SK-N-SH (cell line): Measurements from ENCODE around the gene DEPP1. TPM values are rescaled to one million over a fixed set of nuclear protein-coding genes. Genes with fewer than 3 reads are reported as not detected.

Experiments used
- CTCF ChIA-PET: fragments of 300-600, 350-600 bp; formaldehyde crosslinking; extraction: SDS; loops from one replicate; lab custom pipeline; 2021; lab: Yijun Ruan, JAX
- POLR2A ChIA-PET: fragments of 350-600 bp; sonication (Branson Sonifier 250); formaldehyde crosslinking; extraction: SDS; loops from one replicate; lab custom pipeline; 2020; ENCODE audit warnings: antibody characterized with exemption, inconsistent platforms; lab: Yijun Ruan, JAX
- DNase-seq: peaks from one replicate; pipeline ENCODE4 v3.0.0; 2012
- H2AFZ ChIP-seq: fragments of 200-600 bp; sonication (generic); 2 replicates; pipeline ENCODE4 v1.8.1; 2016; ENCODE audit warnings: antibody characterized with exemption, mild to moderate bottlenecking, low read depth
- H3F3A ChIP-seq: fragments of 200-600 bp; sonication (generic); replicated peaks from 2 replicates; pipeline ENCODE3; 2016; ENCODE audit warnings: antibody characterized with exemption, mild to moderate bottlenecking; ENCODE audit not compliant: insufficient read depth
- H3K27ac ChIP-seq, 2 experiments: fragments of 200-500 bp in 1 of 2; fragments of 200-600 bp in 1 of 2; sonication (Bioruptor generic) in 1 of 2; sonication (generic), shearing (Covaris generic) in 1 of 2; 2 replicates each; pipeline versions ENCODE4 v1.5.1 to v1.6.1; 2014 to 2016; ENCODE audit warnings: low read depth in 2 of 2, inconsistent platforms in 1 of 2, low read length in 1 of 2, mild to moderate bottlenecking in 1 of 2, mixed read lengths in 1 of 2
- H3K27me3 ChIP-seq: fragments of 200-600 bp; sonication (generic), shearing (Covaris generic); 2 replicates; pipeline ENCODE4 v1.6.1; 2016; ENCODE audit warnings: mixed run types; ENCODE audit not compliant: insufficient read depth
- H3K36me3 ChIP-seq, 2 experiments: fragments of 200-500 bp in 1 of 2; fragments of 200-600 bp in 1 of 2; sonication (Bioruptor generic) in 1 of 2; sonication (generic) in 1 of 2; replicated peaks in 1 of 2; 2 replicates each; pipeline versions ENCODE3 to v1.5.1; 2014 to 2016; ENCODE audit warnings: low read length in 1 of 2, mild to moderate bottlenecking in 1 of 2; ENCODE audit not compliant: insufficient read depth in 2 of 2, control insufficient read depth in 1 of 2
- H3K4me1 ChIP-seq, 2 experiments: fragments of 200-500 bp in 1 of 2; fragments of 200-600 bp in 1 of 2; sonication (Bioruptor generic) in 1 of 2; sonication (generic), shearing (Covaris generic) in 1 of 2; 2 replicates each; pipeline versions ENCODE4 v1.5.1 to v1.6.1; 2014 to 2016; ENCODE audit warnings: low read depth in 1 of 2, low read length in 1 of 2, mixed run types in 1 of 2; ENCODE audit not compliant: insufficient read depth in 2 of 2, control insufficient read depth in 1 of 2
- H3K4me2 ChIP-seq: fragments of 200-600 bp; sonication (generic), shearing (Covaris generic); 2 replicates; pipeline ENCODE4 v1.6.1; 2017; ENCODE audit warnings: mixed run types
- H3K4me3 ChIP-seq, 2 experiments: fragments of 200-500 bp in 1 of 2; fragments of 200-600 bp in 1 of 2; sonication (Bioruptor generic) in 1 of 2; sonication (generic), shearing (Covaris generic) in 1 of 2; 2 replicates each; pipeline versions ENCODE4 v1.5.1 to v1.8.1; 2014 to 2016; ENCODE audit warnings: low read depth in 2 of 2, inconsistent platforms in 1 of 2, low read length in 1 of 2, mild to moderate bottlenecking in 1 of 2, mixed read lengths in 1 of 2, moderate library complexity in 1 of 2
- H3K79me2 ChIP-seq: fragments of 200-600 bp; sonication (generic); 2 replicates; pipeline ENCODE4 v1.8.1; 2017; ENCODE audit warnings: mild to moderate bottlenecking; ENCODE audit not compliant: insufficient read depth
- H3K9ac ChIP-seq: fragments of 200-600 bp; sonication (generic); 2 replicates; pipeline ENCODE4 v1.6.1; 2017; ENCODE audit warnings: mixed run types
- H3K9me2 ChIP-seq: fragments of 200-600 bp; sonication (generic); 2 replicates; pipeline ENCODE4 v1.6.1; 2017; ENCODE audit warnings: mixed run types
- H3K9me3 ChIP-seq: fragments of 200-600 bp; sonication (generic); 2 replicates; pipeline ENCODE4 v1.6.1; 2017; ENCODE audit warnings: mixed run types, mild to moderate bottlenecking, moderate library complexity
- H4K20me1 ChIP-seq: fragments of 200-600 bp; sonication (generic); 2 replicates; pipeline ENCODE4 v1.6.1; 2017; ENCODE audit warnings: mild to moderate bottlenecking, mixed run types; ENCODE audit not compliant: insufficient read depth
- EP300 ChIP-seq, 2 experiments: IDR thresholded peaks; 2 replicates each; pipeline versions ENCODE4 v1.4.0 to v1.6.1; 2012; ENCODE audit warnings: borderline replicate concordance in 1 of 2, low read depth in 1 of 2, low read length in 1 of 2
- FOXM1 ChIP-seq: IDR thresholded peaks from 2 replicates; pipeline ENCODE4 v1.4.0; 2012; ENCODE audit warnings: low read depth, mild to moderate bottlenecking
- GABPA ChIP-seq: IDR thresholded peaks from 2 replicates; pipeline ENCODE4 v1.4.0; 2012; ENCODE audit warnings: low read depth, mild to moderate bottlenecking
- GATA2 ChIP-seq: sonication (generic); formaldehyde crosslinking; IDR thresholded peaks from 2 replicates; pipeline ENCODE4 v1.5.0; 2020; ENCODE audit warnings: mild to moderate bottlenecking, missing genetic modification reagents
- NFIC ChIP-seq: IDR thresholded peaks from 2 replicates; pipeline ENCODE4 v1.4.0; 2012; ENCODE audit warnings: borderline replicate concordance
- POLR2AphosphoS5 ChIP-seq: IDR thresholded peaks from 2 replicates; pipeline ENCODE4 v1.6.1; 2012; ENCODE audit warnings: low read depth, low read length
- RCOR1 ChIP-seq: fragments of 150-350 bp; IDR thresholded peaks from 2 replicates; pipeline ENCODE4 v1.6.1; 2017; ENCODE audit warnings: antibody characterized with exemption, low read length
- RFX5 ChIP-seq: IDR thresholded peaks from 2 replicates; pipeline ENCODE4 v1.6.1; 2012; ENCODE audit warnings: mild to moderate bottlenecking, improper control_type of control experiment, low read length
- TAF1 ChIP-seq: IDR thresholded peaks from 2 replicates; pipeline ENCODE4 v1.6.1; 2012; ENCODE audit warnings: low read depth, mild to moderate bottlenecking, low read length, moderate library complexity, borderline replicate concordance
- TEAD4 ChIP-seq: IDR thresholded peaks from 2 replicates; pipeline ENCODE4 v1.4.0; 2012; ENCODE audit warnings: mild to moderate bottlenecking, borderline replicate concordance; ENCODE audit not compliant: insufficient read depth
- YY1 ChIP-seq: IDR thresholded peaks from 2 replicates; pipeline ENCODE4 v1.4.0; 2012; ENCODE audit warnings: low read depth, mild to moderate bottlenecking
- ZBTB33 ChIP-seq: IDR thresholded peaks from 2 replicates; pipeline ENCODE4 v1.4.0; 2012; ENCODE audit warnings: low read depth, borderline replicate concordance
- WGBS: methylation state at CpG from one replicate; pipeline ENCODE4 v1.1.6; 2017; ENCODE audit warnings: low lambda C conversion rate; 5-methylcytosine and 5-hydroxymethylcytosine counted together
- polyA plus RNA-seq, 3 experiments: library from polyadenylated mRNA; depleted of rRNA; stranded (reverse); fragments of >200 nt; gene quantifications; 2 replicates each; pipeline ENCODE4 v1.2.3, GENCODE V29; 2012
- TF ChIP-seq, protein P1 (sequence below): fragments of 200-600 bp; sonication (generic); IDR thresholded peaks from 2 replicates; pipeline ENCODE4 v1.6.1; 2017; ENCODE audit warnings: antibody characterized with exemption, mild to moderate bottlenecking, moderate library complexity
- TF ChIP-seq, protein P2 (sequence below): IDR thresholded peaks from 2 replicates; pipeline ENCODE4; 2012

Gene DEPP1
- polyA plus RNA-seq, 1 of the 3 experiments (the other 2 are of a cell fraction), result 5.3 TPM

DNA sequence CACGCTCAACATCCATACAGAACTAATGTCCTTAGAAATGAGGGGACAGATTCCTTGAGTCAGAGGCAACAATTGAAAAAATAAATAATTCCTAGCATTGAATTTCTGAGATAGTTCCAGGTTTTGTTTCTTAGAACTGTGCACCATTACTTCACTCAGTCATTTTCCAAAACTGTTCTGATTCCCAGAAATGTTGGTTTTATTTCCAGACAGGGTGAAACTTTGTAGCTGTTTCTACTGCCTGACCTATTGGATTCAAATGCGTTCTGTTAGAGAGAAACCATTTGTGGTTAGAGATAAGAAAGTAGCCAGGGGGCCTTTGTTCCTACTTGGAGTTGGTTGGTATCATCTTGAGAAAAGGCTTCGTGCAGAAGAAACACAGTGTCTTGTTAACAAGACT lies 8.1 kb upstream of the DEPP1 start:
- POLR2A ChIA-PET, result no interaction called here
- 86% methylated on average over 3 of the region's 3 CpGs for WGBS

DNA sequence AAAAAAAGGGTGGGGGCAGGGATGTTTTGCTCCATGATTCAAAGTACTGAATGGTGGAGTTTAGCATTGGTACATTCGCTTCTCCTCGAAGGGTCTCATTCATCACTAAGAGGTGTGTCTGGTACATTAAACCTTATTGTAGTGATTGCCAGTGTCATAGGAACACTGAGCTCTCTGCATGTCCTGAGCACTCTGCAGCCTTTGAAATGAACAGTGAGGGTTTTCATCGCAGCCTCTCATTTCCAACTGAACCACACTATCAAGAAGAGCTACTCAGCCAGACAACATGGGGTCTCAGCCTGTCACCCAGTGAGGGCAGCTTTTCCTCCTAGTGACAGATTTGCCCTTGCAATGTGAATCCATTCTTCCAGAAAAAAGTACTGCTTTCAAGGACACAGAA lies 7.6 kb upstream of the DEPP1 start:
- Histone ChIP-seq H3K4me1 (peaks cover 3 to 18% of the 10 kb centered on the region in 2 experiments; a peak in 3 of 4 replicates), H3F3A (peaks cover 9% of the 10 kb centered on the region), H3K9me3 (no peaks in the 10 kb centered on the region), H3K9me2 (no peaks in the 10 kb centered on the region), H3K27me3 (no peaks in the 10 kb centered on the region), H3K4me2 (no peak overlapping the region), H3K27ac (no peak overlapping the region), H4K20me1 (no peaks in the 10 kb centered on the region)
- WGBS, result 100% methylated on average over 3 of the region's 3 CpGs
- ChIA-PET POLR2A (no interaction called here), CTCF (interaction anchor here (1.4 to 1.6 kb wide), 2 partner anchors 24 to 53 kb away, joined by 4 to 5 read pairs; no protein-coding TSS in a partner anchor)
- no peak for DNase-seq
- TF ChIP-seq, protein P1, sequence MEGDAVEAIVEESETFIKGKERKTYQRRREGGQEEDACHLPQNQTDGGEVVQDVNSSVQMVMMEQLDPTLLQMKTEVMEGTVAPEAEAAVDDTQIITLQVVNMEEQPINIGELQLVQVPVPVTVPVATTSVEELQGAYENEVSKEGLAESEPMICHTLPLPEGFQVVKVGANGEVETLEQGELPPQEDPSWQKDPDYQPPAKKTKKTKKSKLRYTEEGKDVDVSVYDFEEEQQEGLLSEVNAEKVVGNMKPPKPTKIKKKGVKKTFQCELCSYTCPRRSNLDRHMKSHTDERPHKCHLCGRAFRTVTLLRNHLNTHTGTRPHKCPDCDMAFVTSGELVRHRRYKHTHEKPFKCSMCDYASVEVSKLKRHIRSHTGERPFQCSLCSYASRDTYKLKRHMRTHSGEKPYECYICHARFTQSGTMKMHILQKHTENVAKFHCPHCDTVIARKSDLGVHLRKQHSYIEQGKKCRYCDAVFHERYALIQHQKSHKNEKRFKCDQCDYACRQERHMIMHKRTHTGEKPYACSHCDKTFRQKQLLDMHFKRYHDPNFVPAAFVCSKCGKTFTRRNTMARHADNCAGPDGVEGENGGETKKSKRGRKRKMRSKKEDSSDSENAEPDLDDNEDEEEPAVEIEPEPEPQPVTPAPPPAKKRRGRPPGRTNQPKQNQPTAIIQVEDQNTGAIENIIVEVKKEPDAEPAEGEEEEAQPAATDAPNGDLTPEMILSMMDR, result no peak
- no peak for TF ChIP-seq YY1
- TF ChIP-seq GABPA, result no peak
- no peak for TF ChIP-seq TEAD4
- TF ChIP-seq, protein P2, sequence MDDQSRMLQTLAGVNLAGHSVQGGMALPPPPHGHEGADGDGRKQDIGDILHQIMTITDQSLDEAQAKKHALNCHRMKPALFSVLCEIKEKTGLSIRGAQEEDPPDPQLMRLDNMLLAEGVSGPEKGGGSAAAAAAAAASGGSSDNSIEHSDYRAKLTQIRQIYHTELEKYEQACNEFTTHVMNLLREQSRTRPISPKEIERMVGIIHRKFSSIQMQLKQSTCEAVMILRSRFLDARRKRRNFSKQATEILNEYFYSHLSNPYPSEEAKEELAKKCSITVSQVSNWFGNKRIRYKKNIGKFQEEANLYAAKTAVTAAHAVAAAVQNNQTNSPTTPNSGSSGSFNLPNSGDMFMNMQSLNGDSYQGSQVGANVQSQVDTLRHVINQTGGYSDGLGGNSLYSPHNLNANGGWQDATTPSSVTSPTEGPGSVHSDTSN, result no peak
- no peak for TF ChIP-seq NFIC
- TF ChIP-seq TAF1, result no peak
- no peak for TF ChIP-seq EP300 (IDR thresholded peaks at IDR 0.05; ENCODE audit: borderline replicate concordance in 1 of 2, low read depth in 1 of 2, low read length in 1 of 2)
- TF ChIP-seq GATA2, result no peak
- no peak for TF ChIP-seq ZBTB33
- TF ChIP-seq POLR2AphosphoS5, result no peak
- no peak for TF ChIP-seq RCOR1
- TF ChIP-seq FOXM1, result no peak
- TF ChIP-seq, all 33 proteins: peak for 0
- H3K9ac ChIP-seq, result no peak overlapping the region
- no peak overlapping the region for H2AFZ ChIP-seq
- H3K79me2 ChIP-seq, result no peaks in the 10 kb centered on the region
- no peak overlapping the region for H3K4me3 ChIP-seq
- no peaks in the 10 kb centered on the region for H3K36me3 ChIP-seq

More for the DNA sequence above, 8.1 kb upstream of the DEPP1 start:
- H3K36me3 ChIP-seq, result no peaks in the 10 kb centered on the region
- no peak overlapping the region for H3K4me3 ChIP-seq
- TF ChIP-seq RFX5 (no peak), TEAD4 (no peak)
- TF ChIP-seq, all 33 proteins: peak for 0
- no peaks in the 10 kb centered on the region for H4K20me1 ChIP-seq
- H3K27me3 ChIP-seq, result no peaks in the 10 kb centered on the region
- CTCF ChIA-PET, result interaction anchor here (1.4 to 1.6 kb wide), 2 partner anchors 24 to 54 kb away, joined by 4 to 5 read pairs; no protein-coding TSS in a partner anchor
- no peaks in the 10 kb centered on the region for H3K9me2 ChIP-seq
- H3K4me1 ChIP-seq, result peaks cover under 1 to 17% of the 10 kb centered on the region in 2 experiments; a peak in 3 of 4 replicates
- peaks cover 6% of the 10 kb centered on the region for H3F3A ChIP-seq
- no peaks in the 10 kb centered on the region for H3K79me2 ChIP-seq
- H3K4me2 ChIP-seq, result no peak overlapping the region
- no peak overlapping the region for H3K27ac ChIP-seq
- H3K9ac ChIP-seq, result no peak overlapping the region
- no peak overlapping the region for H2AFZ ChIP-seq
- no peaks in the 10 kb centered on the region for H3K9me3 ChIP-seq
- no peak for DNase-seq
